ENCODE measurements around the gene ZNF337. TPM values are rescaled to one million over a fixed set of nuclear protein-coding genes. Genes with fewer than 3 reads are reported as not detected.

The ZNF337 gene
- polyA plus RNA-seq, 1 donor from 2014 or later, result 61.2 TPM

GRCh38 chr20:25624500-25624939, 72.1 kb downstream of the ZNF337 start:
- Histone ChIP-seq H4K20me1 (ENCODE audit: insufficient read depth) (no peaks in the 10 kb centered on the region), H3F3A (ENCODE audit: insufficient read depth, low read length, poor library complexity, severe bottlenecking) (no peaks in the 10 kb centered on the region), H3K9me2 (ENCODE audit: insufficient read depth, low read length) (no peaks in the 10 kb centered on the region), H3K36me3 (ENCODE audit: insufficient read depth, low read length) (no peaks in the 10 kb centered on the region), H3K4me2 (ENCODE audit: low read length) (peak overlapping the region; percentile 62), H3K79me2 (replicated peaks; ENCODE audit: insufficient read depth, low read length) (no peaks in the 10 kb centered on the region), H3K9me3 (ENCODE audit: low read length) (no peaks in the 10 kb centered on the region), H3K27me3 (ENCODE audit: insufficient read depth, low read depth, low read length) (no peaks in the 10 kb centered on the region), H3K9ac (ENCODE audit: low read length) (peak overlapping the region; percentile 87), H3K27ac (ENCODE audit: low read length) (peak overlapping the region; percentile 86), H2AFZ (ENCODE audit: low read depth, low read length) (peak overlapping the region; percentile 99), H3K4me3 (ENCODE audit: low read length) (peak overlapping the region; percentile 99)
- no peak for TF ChIP-seq POLR2AphosphoS5 (IDR thresholded peaks at IDR 0.05)
- TF ChIP-seq EZH2 (IDR thresholded peaks at IDR 0.05; ENCODE audit: borderline replicate concordance, insufficient read depth, low read length, poor library complexity, severe bottlenecking), result no peak
- TF ChIP-seq TAF1 (IDR thresholded peaks at IDR 0.05; ENCODE audit: low read depth), result no peak
- TF ChIP-seq RAD21 (conservative IDR thresholded peaks at IDR 0.05), result no peak
- no peak for TF ChIP-seq SMC3 (conservative IDR thresholded peaks at IDR 0.05; ENCODE audit: poor library complexity)
- no peak for TF ChIP-seq REST (IDR thresholded peaks at IDR 0.05; ENCODE audit: borderline replicate concordance)
- TF ChIP-seq MXI1 (conservative IDR thresholded peaks at IDR 0.05; ENCODE audit: poor library complexity, severe bottlenecking), result no peak
- no peak for TF ChIP-seq EP300 (conservative IDR thresholded peaks at IDR 0.05; ENCODE audit: poor library complexity, severe bottlenecking)
- no peak for TF ChIP-seq CTCF (IDR thresholded peaks at IDR 0.05; ENCODE audit: poor library complexity, severe bottlenecking)

Small RNA genes within 50 kb of the gene (small RNA-seq; reads per million reads assigned to genes)
- 0 reads per million in 3 experiments for gene RN7SL594P

Other genes with a start within 250 kb of the ZNF337 start
- gene NINL, start 111.3 kb downstream of the ZNF337 start, polyA plus RNA-seq, result 49.6 and 56.2 TPM in 2 replicates
- 2.8 and 4.1 TPM in 2 replicates for gene NANP, start 72.8 kb downstream of the ZNF337 start, polyA plus RNA-seq